Activated naive CD8-positive, alpha-beta T cell treated with anti-CD3 and anti-CD28 coated beads, Interleukin-2, amount 10 ng/mL, durations not matched to agents 7 days and 5 days (primary cell): ENCODE data around the gene ZRSR2. TPM values are rescaled to one million over a fixed set of nuclear protein-coding genes. Genes with fewer than 3 reads are reported as not detected.

Experiments used
- ATAC-seq: fragments of 150-1000 bp; cut with Tn5 transposase; one replicate; pipeline ENCODE4 v1.10.0; 2021; ENCODE audit warnings: low read depth, moderate library complexity
- POLR2A ChIA-PET: fragments of 350-600 bp; sonication (Branson Sonifier 250); formaldehyde crosslinking; loops from one replicate; lab custom pipeline; 2021; ENCODE audit warnings: antibody characterized with exemption; lab: Charles Lee
- DNase-seq: peaks from one replicate; pipeline ENCODE4 v3.0.0; 2021
- H3K27ac Mint-ChIP-seq: one replicate; pipeline ENCODE4 v1.8.0; 2022; ENCODE audit warnings: mild to moderate bottlenecking, mixed read lengths
- H3K27me3 Mint-ChIP-seq: one replicate; pipeline ENCODE4 v1.8.0; 2022; ENCODE audit warnings: mild to moderate bottlenecking, moderate library complexity, mixed read lengths
- H3K36me3 Mint-ChIP-seq: one replicate; pipeline ENCODE4 v1.8.0; 2021; ENCODE audit warnings: mild to moderate bottlenecking, mixed read lengths
- H3K4me1 Mint-ChIP-seq: one replicate; pipeline ENCODE4 v1.8.0; 2021; ENCODE audit warnings: mixed read lengths
- H3K4me3 Mint-ChIP-seq: one replicate; pipeline ENCODE4 v1.8.0; 2022; ENCODE audit warnings: mild to moderate bottlenecking, moderate library complexity, mixed read lengths
- H3K9me3 Mint-ChIP-seq: one replicate; pipeline ENCODE4 v1.8.0; 2021; ENCODE audit warnings: mixed read lengths
- total RNA-seq, 2 experiments: library from RNA; stranded (reverse); gene quantifications; one replicate each; pipeline ENCODE4 v1.2.3, GENCODE V29; 2021

The ZRSR2 gene
- total RNA-seq, 2 experiments from 2014 or later = 19.3 TPM

DNA sequence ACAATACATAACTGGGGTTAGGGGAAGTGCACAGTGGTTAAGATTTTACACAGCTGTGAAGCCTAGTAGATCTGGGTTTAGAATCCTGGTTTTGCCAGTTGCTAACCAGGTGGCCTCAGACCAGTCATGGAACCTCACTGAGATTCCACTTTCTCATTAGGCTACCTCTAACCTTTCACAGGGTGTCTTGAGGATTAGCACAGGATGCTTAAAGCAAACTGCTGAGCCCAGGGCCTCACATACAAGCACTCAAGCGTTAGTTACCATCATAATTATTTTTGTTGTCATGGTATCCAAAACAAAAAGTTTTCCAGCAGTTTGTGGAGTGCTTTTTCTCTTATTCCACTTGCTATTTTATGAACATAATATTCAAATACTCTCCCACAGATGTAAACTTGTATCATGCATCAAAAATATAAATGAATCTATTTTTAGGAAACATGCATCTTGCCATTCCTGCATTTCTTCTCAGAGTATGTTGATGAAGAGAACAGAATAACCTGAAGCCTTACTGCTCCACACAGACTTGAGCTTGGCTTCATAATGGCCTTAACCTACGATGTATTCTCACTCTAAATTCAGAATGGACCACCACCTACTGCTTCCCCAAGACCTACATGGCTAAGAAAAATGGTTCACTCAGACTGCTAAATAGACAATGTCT is 51.7 kb downstream of the ZRSR2 start:
- no peak overlapping the region for H3K4me3 Mint-ChIP-seq
- peaks cover 7% of the 10 kb centered on the region for H3K36me3 Mint-ChIP-seq
- ATAC-seq (no peak), DNase-seq (no peak)
- no peaks in the 10 kb centered on the region for H3K27me3 Mint-ChIP-seq
- no peaks in the 10 kb centered on the region for H3K9me3 Mint-ChIP-seq
- no peak overlapping the region for H3K27ac Mint-ChIP-seq
- H3K4me1 Mint-ChIP-seq = no peaks in the 10 kb centered on the region
- POLR2A ChIA-PET = no interaction called here

DNA sequence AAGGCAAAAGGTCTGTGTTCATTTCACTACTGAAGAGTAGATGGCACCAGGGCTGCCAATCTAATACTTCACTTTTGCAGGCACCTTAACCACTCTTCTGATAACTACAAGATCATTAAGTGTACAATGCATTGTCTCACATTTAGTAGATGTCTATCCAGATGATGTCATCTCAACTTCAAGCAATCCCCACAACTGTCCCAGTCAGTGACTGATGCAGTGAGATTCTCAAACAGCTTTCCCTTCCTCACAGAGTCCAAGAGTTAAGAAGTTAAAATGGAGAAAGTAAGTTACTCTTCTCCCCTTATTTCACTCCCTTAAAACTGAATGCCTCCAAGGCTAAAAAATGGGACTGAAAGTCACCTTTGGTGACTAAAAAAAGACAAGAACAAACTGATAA is 53.7 kb downstream of the ZRSR2 start:
- Mint-ChIP-seq H3K27me3 (no peaks in the 10 kb centered on the region), H3K9me3 (no peaks in the 10 kb centered on the region), H3K4me3 (no peak overlapping the region), H3K27ac (no peak overlapping the region), H3K36me3 (peaks cover 7% of the 10 kb centered on the region), H3K4me1 (no peaks in the 10 kb centered on the region)
- no peak for DNase-seq
- POLR2A ChIA-PET = no interaction called here
- ATAC-seq = no peak

DNA sequence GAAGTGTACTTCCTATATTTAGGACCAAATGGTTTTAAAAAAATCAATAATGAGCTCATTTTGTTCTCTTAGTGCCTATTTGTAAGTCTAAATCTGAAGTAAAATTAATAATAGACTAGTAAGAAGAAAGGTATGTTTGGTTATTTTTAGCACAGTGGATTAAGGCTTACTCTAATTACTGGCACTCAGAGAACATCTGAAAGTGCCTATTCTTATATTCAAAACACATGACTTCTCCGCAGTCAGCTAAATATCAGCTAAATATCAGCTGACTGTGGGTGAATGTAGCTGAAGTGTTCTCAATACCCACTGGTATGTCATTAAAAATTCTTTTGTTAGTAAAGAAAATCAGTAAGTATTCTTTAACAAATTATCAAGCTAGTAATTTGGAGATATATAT is 58.3 kb downstream of the ZRSR2 start:
- peaks cover 15% of the 10 kb centered on the region for H3K36me3 Mint-ChIP-seq
- POLR2A ChIA-PET = no interaction called here
- peaks cover 11% of the 10 kb centered on the region for H3K4me1 Mint-ChIP-seq
- no peak overlapping the region for H3K27ac Mint-ChIP-seq
- no peak overlapping the region for H3K4me3 Mint-ChIP-seq
- H3K9me3 Mint-ChIP-seq = no peaks in the 10 kb centered on the region
- H3K27me3 Mint-ChIP-seq = no peaks in the 10 kb centered on the region
- ATAC-seq (no peak), DNase-seq (no peak)

DNA sequence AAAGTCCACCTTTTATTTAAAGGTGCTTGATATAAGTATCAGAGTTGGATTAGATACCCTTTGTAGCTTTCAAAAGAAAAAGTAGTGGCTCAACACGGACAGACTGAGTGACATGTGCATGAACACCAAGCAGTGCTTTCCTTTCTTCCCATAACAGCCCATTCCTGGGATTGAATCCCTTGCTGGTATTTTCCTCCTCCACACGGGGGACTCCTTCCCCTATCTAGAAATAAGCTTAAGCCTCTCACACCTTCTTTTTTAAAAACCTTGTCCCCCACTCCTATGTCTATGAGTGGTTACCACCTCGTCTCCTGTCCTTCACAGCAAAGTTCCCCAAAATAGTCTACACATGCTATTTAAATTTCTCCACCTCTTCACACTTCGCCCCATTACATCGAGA is 59.3 kb downstream of the ZRSR2 start:
- Mint-ChIP-seq H3K27ac (no peak overlapping the region), H3K4me1 (peaks cover 11% of the 10 kb centered on the region), H3K4me3 (no peak overlapping the region), H3K27me3 (no peaks in the 10 kb centered on the region), H3K36me3 (peaks cover 15% of the 10 kb centered on the region), H3K9me3 (no peaks in the 10 kb centered on the region)
- ATAC-seq (no peak), DNase-seq (no peak)
- POLR2A ChIA-PET = interaction anchor here (1.0 kb wide), 1 partner anchor 58 kb away, joined by 3 read pairs; no protein-coding TSS in a partner anchor

DNA sequence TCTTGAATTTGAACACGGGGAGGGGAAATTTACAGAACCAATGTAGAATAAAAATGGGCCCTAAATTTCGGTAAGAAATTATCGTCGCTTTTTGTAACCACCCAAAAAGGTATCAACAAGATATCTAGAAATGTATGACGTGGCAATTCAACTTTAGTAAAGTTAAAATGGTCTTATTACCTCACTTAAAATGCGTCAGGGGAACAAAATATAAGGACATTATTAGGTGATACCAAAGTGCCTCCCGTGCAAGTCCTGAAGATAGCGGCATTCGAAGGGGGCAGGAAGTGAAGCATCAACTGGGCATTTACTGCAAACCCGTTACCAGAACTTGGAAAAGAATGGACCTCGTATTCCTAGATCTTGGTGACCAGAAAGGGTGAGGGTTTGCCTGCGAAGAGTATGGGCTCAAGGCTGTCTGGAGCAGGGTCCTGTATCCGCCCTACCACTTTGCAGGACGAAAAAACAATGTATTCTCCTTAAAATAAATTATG is 63.3 kb downstream of the ZRSR2 start:
- POLR2A ChIA-PET = no interaction called here
- peak overlapping the region; percentile 42 for H3K27ac Mint-ChIP-seq
- no peak for ATAC-seq
- peaks cover 2% of the 10 kb centered on the region for H3K27me3 Mint-ChIP-seq
- H3K4me3 Mint-ChIP-seq = peak overlapping the region; percentile 72
- peaks cover 11% of the 10 kb centered on the region for H3K36me3 Mint-ChIP-seq
- no peak for DNase-seq
- H3K9me3 Mint-ChIP-seq = no peaks in the 10 kb centered on the region
- H3K4me1 Mint-ChIP-seq = peaks cover 19% of the 10 kb centered on the region

DNA sequence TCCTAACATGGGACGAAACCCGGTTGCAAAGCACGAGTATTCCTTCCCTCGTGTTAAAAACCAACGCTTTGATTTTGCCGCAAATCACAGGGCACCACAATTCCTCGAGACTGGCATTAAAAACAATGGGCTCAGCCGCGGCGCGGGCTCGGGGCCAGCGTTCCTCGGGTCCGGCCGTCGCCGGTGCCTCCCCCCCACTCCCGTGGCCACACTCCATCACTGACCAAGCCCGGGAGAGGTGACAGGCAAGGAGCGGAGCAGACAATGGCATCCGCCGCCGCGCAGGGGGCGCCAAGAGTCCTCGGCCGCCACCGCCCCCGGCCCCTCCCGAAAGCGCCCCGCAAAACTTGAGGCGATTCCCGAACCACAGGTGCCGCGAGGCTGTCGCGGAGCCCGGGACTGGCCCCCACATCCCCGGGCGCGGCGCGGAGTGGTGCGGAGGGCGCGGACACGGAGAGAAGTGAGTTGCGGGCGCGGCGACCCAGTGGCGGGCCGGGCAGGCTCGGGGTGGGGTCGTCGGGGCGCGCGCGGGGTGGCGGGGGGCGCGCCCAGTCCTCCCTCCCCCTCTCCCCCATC is 63.9 kb downstream of the ZRSR2 start:
- DNase-seq (peak; percentile 52), ATAC-seq (peak; percentile 9)
- Mint-ChIP-seq H3K4me1 (peaks cover 19% of the 10 kb centered on the region), H3K36me3 (peaks cover 11% of the 10 kb centered on the region), H3K9me3 (no peaks in the 10 kb centered on the region), H3K27me3 (peaks cover 2% of the 10 kb centered on the region), H3K27ac (peak overlapping the region; percentile 42), H3K4me3 (peak overlapping the region; percentile 72)
- POLR2A ChIA-PET = interaction anchor here (0.9 to 2.7 kb wide), 4 partner anchors 41 to 179 kb away, joined by 4 to 12 read pairs (median 6); partner anchors contain the start of gene ZRSR2

DNA sequence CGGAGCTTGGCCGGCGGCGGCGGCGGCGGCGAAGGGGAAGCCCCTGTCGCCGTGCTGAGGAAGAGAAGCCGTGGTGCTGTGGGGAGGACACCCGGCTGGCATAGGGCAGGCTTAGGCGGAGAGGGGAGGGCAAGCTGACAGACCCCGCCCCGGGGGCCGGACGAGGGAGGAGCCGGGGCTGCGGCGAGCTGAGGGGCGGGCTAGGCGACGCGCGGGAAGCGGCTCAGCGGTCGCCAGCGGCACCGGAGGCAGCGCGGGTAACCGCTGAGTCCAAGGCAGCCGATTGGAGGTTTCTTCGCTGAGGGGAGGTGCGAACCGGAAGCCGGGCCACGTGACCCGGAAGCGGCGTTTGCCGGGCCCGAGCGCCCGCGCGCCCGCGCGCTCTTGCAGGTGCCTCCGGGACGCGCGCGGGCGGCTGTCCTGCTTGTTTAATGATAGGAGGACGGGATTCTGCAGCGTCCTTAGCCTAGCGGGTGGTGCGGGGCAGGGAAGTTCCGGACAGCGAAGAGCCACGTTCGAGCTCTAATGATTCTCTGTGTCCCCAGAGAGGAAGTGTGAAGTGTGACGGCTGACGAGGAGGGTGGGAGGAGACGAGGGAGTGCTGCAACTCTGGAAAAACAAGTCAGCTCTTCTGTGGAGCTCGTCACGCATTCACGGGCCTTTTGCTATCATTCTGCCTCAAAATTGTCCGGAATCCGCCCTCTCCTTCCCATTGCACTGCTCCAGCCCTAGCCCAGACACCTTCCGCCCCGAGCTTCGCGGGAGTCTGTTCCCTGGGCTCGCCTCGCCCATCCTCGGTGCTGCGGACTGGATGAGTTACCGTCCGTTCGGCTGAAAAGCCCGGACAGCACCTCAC is 64.7 kb downstream of the ZRSR2 start, which contains the start of gene AP1S2:
AP1S2 (minus strand) TSS at position 102 of the 856 bp plus-strand sequence. CDS start 2,289 bp downstream, outside the sequence.
- Mint-ChIP-seq H3K27ac (peak within 1 kb of the TSS; percentile 93), H3K4me3 (peak within 1 kb of the TSS; percentile 87), H3K4me1 (peaks cover 17% of the 10 kb centered on the region), H3K27me3 (peaks cover 2% of the 10 kb centered on the region), H3K36me3 (peaks cover 10% of the 10 kb centered on the region), H3K9me3 (no peaks in the 10 kb centered on the region)
- POLR2A ChIA-PET = interaction anchor here (0.5 to 2.7 kb wide), 7 partner anchors 42 to 180 kb away, joined by 3 to 12 read pairs (median 5); partner anchors contain the start of genes CA5B and ZRSR2
- ATAC-seq (peak; percentile 95), DNase-seq (peak; percentile 94)

DNA sequence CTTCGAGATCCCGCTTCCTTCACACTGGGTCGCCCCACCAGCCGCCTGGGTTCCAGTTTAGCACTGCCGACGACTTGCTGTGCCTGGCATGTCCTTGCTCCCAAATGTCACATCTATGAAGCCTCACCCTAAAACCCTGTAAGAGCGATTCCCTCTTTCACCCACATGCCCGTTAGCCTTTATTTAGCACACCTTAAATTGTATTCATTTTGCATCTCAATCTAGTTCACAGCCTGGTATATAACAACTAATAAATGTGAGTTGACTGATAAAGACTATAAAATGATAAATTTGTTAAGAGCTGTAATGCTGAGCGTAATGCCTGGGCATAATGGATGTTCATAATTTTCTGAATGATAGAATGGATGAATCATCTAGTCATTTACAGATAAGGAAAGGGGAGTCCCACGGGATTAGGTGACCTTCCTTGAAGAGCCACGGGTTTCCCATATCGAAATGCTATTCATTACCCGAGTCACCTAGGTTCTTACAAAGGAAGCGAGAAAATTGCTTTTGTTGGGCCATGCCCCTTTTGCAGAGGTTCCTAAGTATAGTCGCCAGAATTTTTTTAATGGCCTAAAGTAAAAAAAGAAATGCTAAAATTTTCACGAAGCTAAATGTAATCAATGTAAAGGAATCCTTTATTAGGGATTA is 65.4 kb downstream of the ZRSR2 start:
- H3K36me3 Mint-ChIP-seq = peaks cover 5% of the 10 kb centered on the region
- ATAC-seq (no peak), DNase-seq (no peak)
- H3K4me1 Mint-ChIP-seq = peaks cover 16% of the 10 kb centered on the region
- H3K9me3 Mint-ChIP-seq = no peaks in the 10 kb centered on the region
- POLR2A ChIA-PET = interaction anchor here (1.3 to 2.7 kb wide), 4 partner anchors 43 to 181 kb away, joined by 5 to 12 read pairs (median 9); partner anchors contain the start of genes CA5B and ZRSR2
- H3K27ac Mint-ChIP-seq = peak overlapping the region; percentile 93
- peaks cover 2% of the 10 kb centered on the region for H3K27me3 Mint-ChIP-seq
- peak overlapping the region; percentile 87 for H3K4me3 Mint-ChIP-seq

DNA sequence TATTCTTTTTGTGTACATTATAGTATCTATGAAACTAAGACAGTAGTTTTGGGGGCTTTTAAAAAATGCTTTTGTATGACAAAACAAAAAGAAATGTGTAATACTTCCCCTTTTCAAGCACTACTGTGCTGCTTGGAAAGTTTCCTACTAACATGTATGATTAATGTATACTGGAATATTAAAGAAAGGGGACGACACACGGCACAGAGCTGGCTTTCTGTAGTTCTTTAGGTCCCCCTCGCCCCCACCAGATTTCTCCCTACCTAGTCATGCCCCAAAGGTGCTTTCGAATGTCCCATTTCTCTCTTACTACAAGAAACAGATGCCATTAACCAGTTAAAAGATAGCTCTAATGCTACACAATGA is 65.9 kb downstream of the ZRSR2 start:
- POLR2A ChIA-PET = interaction anchor here (2.7 kb wide), 1 partner anchor 66 kb away, joined by 12 read pairs; the partner anchor contains the start of gene ZRSR2
- no peak for ATAC-seq
- no peak overlapping the region for H3K27ac Mint-ChIP-seq
- peaks cover 16% of the 10 kb centered on the region for H3K4me1 Mint-ChIP-seq
- H3K4me3 Mint-ChIP-seq = no peak overlapping the region
- peaks cover 3% of the 10 kb centered on the region for H3K27me3 Mint-ChIP-seq
- H3K9me3 Mint-ChIP-seq = no peaks in the 10 kb centered on the region
- no peak for DNase-seq
- H3K36me3 Mint-ChIP-seq = peaks cover under 1% of the 10 kb centered on the region

DNA sequence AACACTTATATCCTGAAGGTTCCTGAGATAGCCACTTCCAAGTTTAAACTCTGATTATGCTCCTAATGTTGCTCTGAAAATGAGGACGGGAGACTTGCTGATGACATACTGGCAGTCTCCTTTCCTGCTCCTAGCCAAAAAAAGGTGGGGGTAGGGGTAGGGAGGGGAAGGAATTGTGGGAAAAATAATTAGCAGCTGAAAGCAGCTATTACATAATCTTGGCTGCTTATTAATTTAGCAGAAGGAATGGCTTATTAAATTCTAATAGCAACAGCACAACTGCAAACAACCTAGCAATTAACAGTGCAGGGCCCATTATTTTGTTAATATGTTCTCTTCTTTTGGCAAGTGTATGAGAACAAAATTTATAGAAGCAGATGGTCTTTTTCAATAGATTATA is 66.4 kb downstream of the ZRSR2 start:
- H3K4me3 Mint-ChIP-seq = no peak overlapping the region
- DNase-seq (no peak), ATAC-seq (no peak)
- peaks cover 16% of the 10 kb centered on the region for H3K4me1 Mint-ChIP-seq
- H3K27me3 Mint-ChIP-seq = peaks cover 3% of the 10 kb centered on the region
- POLR2A ChIA-PET = interaction anchor here (2.7 kb wide), 1 partner anchor 66 kb away, joined by 12 read pairs; the partner anchor contains the start of gene ZRSR2
- H3K9me3 Mint-ChIP-seq = no peaks in the 10 kb centered on the region
- no peaks in the 10 kb centered on the region for H3K36me3 Mint-ChIP-seq
- no peak overlapping the region for H3K27ac Mint-ChIP-seq

DNA sequence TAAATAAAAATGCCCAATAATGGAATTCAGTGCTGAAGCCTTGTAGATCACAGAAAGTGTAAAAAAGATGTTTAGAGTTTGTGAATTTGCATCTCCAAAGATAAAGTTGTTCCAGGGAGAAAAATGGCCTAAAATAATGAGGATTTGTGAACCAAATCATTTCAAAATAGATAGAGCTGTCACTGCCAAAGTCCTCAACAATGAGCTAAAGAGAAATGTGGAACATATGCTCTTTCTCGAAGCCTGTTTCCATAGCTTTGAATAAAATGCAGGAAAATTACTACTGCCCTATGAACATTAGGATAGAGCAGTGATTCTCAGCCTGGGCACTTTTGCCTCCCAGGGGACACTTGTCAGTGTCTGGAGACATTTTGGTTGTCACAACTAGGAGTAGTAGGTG is 67.8 kb downstream of the ZRSR2 start:
- Mint-ChIP-seq H3K27me3 (peaks cover 8% of the 10 kb centered on the region), H3K4me3 (no peak overlapping the region)

DNA sequence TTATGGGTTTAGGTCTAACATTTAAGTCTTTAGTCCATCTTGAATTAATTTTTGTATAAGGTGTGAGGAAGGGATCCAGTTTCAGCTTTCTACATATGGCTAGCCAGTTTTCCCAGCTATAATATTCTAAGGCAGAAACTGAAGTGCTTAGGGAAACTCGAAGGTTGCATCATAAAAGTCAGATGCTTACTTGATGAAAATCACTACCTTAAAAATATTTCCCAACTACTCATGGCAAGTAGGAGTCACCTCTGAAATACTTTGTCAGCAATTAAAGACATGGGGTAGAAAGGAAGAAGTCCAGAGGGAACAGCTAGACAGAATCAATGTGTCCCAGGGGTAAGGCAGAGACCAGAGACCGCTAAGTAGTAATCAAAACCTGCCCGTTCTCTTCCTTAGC is 70.6 kb downstream of the ZRSR2 start:
- ATAC-seq (no peak), DNase-seq (no peak)
- peaks cover 3% of the 10 kb centered on the region for H3K4me1 Mint-ChIP-seq
- H3K27ac Mint-ChIP-seq = no peak overlapping the region
- no peaks in the 10 kb centered on the region for H3K36me3 Mint-ChIP-seq
- H3K27me3 Mint-ChIP-seq = peaks cover 8% of the 10 kb centered on the region
- POLR2A ChIA-PET = no interaction called here
- H3K4me3 Mint-ChIP-seq = no peak overlapping the region
- no peaks in the 10 kb centered on the region for H3K9me3 Mint-ChIP-seq

More for the DNA sequence above, 67.8 kb downstream of the ZRSR2 start:
- ATAC-seq (no peak), DNase-seq (no peak)
- Mint-ChIP-seq H3K36me3 (no peaks in the 10 kb centered on the region), H3K4me1 (peaks cover 11% of the 10 kb centered on the region), H3K9me3 (no peaks in the 10 kb centered on the region), H3K27ac (no peak overlapping the region)
- POLR2A ChIA-PET = no interaction called here
